ENCODE results near the gene OR5H1. TPM values are rescaled to one million over a fixed set of nuclear protein-coding genes. Genes with fewer than 3 reads are reported as not detected.

Gene OR5H1
- total and polyA plus RNA-seq, 2 experiments from 2014 or later, result not detected

DNA sequence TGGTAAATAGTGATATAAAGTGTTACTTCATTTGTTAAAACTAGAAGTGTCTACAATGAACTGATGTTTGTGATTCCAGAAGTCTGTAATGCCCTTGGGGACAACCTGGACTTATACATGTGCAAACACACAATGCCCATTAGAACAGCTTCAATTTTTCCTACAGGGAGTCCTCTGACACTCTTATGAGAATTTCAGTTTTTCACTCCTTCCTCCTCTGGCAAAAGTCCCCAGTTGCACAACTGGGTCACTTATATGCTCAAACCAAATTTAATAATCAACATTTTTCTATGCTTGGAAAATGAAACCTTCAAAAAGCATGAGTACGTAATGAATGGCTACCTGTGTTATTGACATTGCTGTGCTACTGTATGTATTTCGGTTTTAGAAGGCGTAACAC is 35.9 kb downstream of the OR5H1 start, which contains the start of gene OR5H15:
TSS of gene OR5H15 (plus strand) at position 301 of the 400 bp plus-strand sequence. CDS start 2,004 bp downstream, outside the sequence.
- H3K9me3 ChIP-seq (ENCODE audit: low read depth), result no peaks in the 10 kb centered on the region
- no peak within 1 kb of the TSS for H3K4me2 ChIP-seq (ENCODE audit: unreplicated experiment)
- H3K9ac ChIP-seq, result no peak within 1 kb of the TSS
- H3K36me3 ChIP-seq (ENCODE audit: low read depth), result no peaks in the 10 kb centered on the region
- TF ChIP-seq EZH2 (IDR thresholded peaks at IDR 0.05; ENCODE audit: insufficient read depth, poor library complexity, severe bottlenecking) (no peak), EZH2phosphoT487 (IDR thresholded peaks at IDR 0.05; ENCODE audit: insufficient read depth, low read depth) (no peak)
- H3F3A ChIP-seq (ENCODE audit: insufficient read depth), result no peaks in the 10 kb centered on the region
- no peaks in the 10 kb centered on the region for H3K79me2 ChIP-seq (ENCODE audit: insufficient read depth)
- H3K27me3 ChIP-seq (replicated peaks; ENCODE audit: insufficient read depth), result no peaks in the 10 kb centered on the region
- H2AFZ ChIP-seq, result no peak within 1 kb of the TSS
- H3K4me3 ChIP-seq, result no peak within 1 kb of the TSS
- 28 to 33% methylated on average over 3 of the region's 3 CpGs for WGBS, 2 experiments (ENCODE audit: low coverage in 1 of 2, low lambda C conversion rate in 2 of 2, missing lambda C conversion rate in 2 of 2)
- no peak for DNase-seq
- in situ Hi-C loops (cut with MboI), result no loop called here
- no peaks in the 10 kb centered on the region for H4K20me1 ChIP-seq (ENCODE audit: insufficient read depth)
- no peaks in the 10 kb centered on the region for H3K4me1 ChIP-seq (ENCODE audit: insufficient read depth)
- no peak within 1 kb of the TSS for H3K27ac ChIP-seq
- no peaks in the 10 kb centered on the region for H3K9me2 ChIP-seq (ENCODE audit: insufficient read depth)

GRCh38 chr3:98171071-98171470 is 40.5 kb downstream of the OR5H1 start:
- no peak for DNase-seq
- TF ChIP-seq EZH2 (IDR thresholded peaks at IDR 0.05; ENCODE audit: insufficient read depth, poor library complexity, severe bottlenecking) (no peak), EZH2phosphoT487 (IDR thresholded peaks at IDR 0.05; ENCODE audit: insufficient read depth, low read depth) (no peak)
- no peaks in the 10 kb centered on the region for H3F3A ChIP-seq (ENCODE audit: insufficient read depth)
- no peaks in the 10 kb centered on the region for H3K79me2 ChIP-seq (ENCODE audit: insufficient read depth)
- H3K4me1 ChIP-seq (ENCODE audit: insufficient read depth), result no peaks in the 10 kb centered on the region
- in situ Hi-C loops (cut with MboI), result no loop called here
- WGBS, 2 experiments (ENCODE audit: low coverage in 1 of 2, low lambda C conversion rate in 2 of 2, missing lambda C conversion rate in 2 of 2), result 0 to 4% methylated on average over 1 of the region's 1 CpG
- no peak overlapping the region for H3K4me3 ChIP-seq
- no peaks in the 10 kb centered on the region for H3K27me3 ChIP-seq (replicated peaks; ENCODE audit: insufficient read depth)
- no peak overlapping the region for H3K4me2 ChIP-seq (ENCODE audit: unreplicated experiment)
- H3K36me3 ChIP-seq (ENCODE audit: low read depth), result no peaks in the 10 kb centered on the region
- no peak overlapping the region for H3K27ac ChIP-seq
- H4K20me1 ChIP-seq (ENCODE audit: insufficient read depth), result no peaks in the 10 kb centered on the region
- no peak overlapping the region for H3K9ac ChIP-seq
- H3K9me2 ChIP-seq (ENCODE audit: insufficient read depth), result no peaks in the 10 kb centered on the region
- H3K9me3 ChIP-seq (ENCODE audit: low read depth), result no peaks in the 10 kb centered on the region
- H2AFZ ChIP-seq, result no peak overlapping the region

DNA sequence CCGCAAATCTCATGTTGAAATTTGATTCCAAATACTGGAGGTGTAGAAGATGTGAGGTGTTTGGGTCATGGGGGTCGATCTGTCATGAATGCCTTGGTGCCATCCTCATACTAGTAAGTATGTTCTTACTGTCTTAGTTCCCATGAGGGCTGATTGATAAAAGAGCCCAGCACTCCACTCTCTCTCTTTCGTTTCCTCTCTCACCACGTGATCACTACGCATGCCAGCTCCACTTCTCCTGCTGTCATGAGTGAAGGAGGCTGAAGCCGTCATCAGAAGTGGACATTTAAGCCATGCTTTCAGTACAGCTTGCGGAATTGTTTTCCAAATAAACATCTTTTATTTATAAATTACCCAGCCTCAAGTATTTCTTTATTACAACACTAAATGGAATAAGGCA is 42.1 kb downstream of the OR5H1 start:
- Histone ChIP-seq H4K20me1 (ENCODE audit: insufficient read depth) (no peaks in the 10 kb centered on the region), H3K79me2 (ENCODE audit: insufficient read depth) (no peaks in the 10 kb centered on the region), H3K9me2 (ENCODE audit: insufficient read depth) (no peaks in the 10 kb centered on the region), H3K4me1 (ENCODE audit: insufficient read depth) (no peaks in the 10 kb centered on the region), H3K9ac (no peak overlapping the region), H3K27ac (no peak overlapping the region), H3F3A (ENCODE audit: insufficient read depth) (no peaks in the 10 kb centered on the region), H3K9me3 (ENCODE audit: low read depth) (no peaks in the 10 kb centered on the region), H3K4me3 (no peak overlapping the region), H3K27me3 (replicated peaks; ENCODE audit: insufficient read depth) (no peaks in the 10 kb centered on the region), H2AFZ (no peak overlapping the region), H3K36me3 (ENCODE audit: low read depth) (no peaks in the 10 kb centered on the region), H3K4me2 (ENCODE audit: unreplicated experiment) (no peak overlapping the region)
- WGBS, 2 experiments (ENCODE audit: low coverage in 1 of 2, low lambda C conversion rate in 2 of 2, missing lambda C conversion rate in 2 of 2), result 12 to 20% methylated on average over 7 of the region's 7 CpGs
- DNase-seq, result no peak
- TF ChIP-seq EZH2phosphoT487 (IDR thresholded peaks at IDR 0.05; ENCODE audit: insufficient read depth, low read depth), result no peak
- no peak for TF ChIP-seq EZH2 (IDR thresholded peaks at IDR 0.05; ENCODE audit: insufficient read depth, poor library complexity, severe bottlenecking)
- in situ Hi-C loops (cut with MboI), result no loop called here

DNA sequence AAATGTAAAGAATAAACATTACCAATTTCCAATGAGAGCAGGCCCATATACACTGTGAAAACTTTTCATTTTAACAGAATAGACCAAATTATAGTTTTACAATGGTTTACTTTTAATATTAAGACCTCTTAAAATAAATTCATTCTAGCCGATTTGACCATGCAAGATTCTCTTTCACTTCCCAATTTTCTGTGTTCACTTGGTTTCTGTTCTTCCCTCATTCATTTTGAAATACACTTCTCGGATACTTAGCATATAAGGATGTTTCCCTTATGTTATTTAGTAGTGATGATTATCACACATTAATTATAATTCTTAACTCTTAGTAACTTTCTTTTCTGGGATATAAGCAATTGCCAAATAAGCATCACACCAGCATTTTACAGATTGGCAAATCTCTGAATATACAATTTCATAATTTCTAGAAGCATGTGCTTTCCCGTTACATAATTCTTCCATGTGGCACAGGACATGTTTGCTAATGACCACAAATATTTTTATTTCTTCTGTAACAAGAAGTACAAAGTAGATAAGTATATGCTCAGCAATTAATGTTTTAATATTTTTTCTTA is 49.9 kb downstream of the OR5H1 start:
- Histone ChIP-seq H3K36me3 (ENCODE audit: low read depth) (no peaks in the 10 kb centered on the region), H3K27ac (no peak overlapping the region), H3K9me3 (ENCODE audit: low read depth) (no peaks in the 10 kb centered on the region), H4K20me1 (ENCODE audit: insufficient read depth) (no peaks in the 10 kb centered on the region), H3K79me2 (ENCODE audit: insufficient read depth) (no peaks in the 10 kb centered on the region), H3K4me1 (ENCODE audit: insufficient read depth) (no peaks in the 10 kb centered on the region), H3K4me3 (no peak overlapping the region), H3K27me3 (replicated peaks; ENCODE audit: insufficient read depth) (no peaks in the 10 kb centered on the region), H3K9ac (no peak overlapping the region), H3K9me2 (ENCODE audit: insufficient read depth) (no peaks in the 10 kb centered on the region), H2AFZ (no peak overlapping the region), H3F3A (ENCODE audit: insufficient read depth) (no peaks in the 10 kb centered on the region), H3K4me2 (ENCODE audit: unreplicated experiment) (no peak overlapping the region)
- DNase-seq, result no peak
- in situ Hi-C loops (cut with MboI), result no loop called here
- WGBS, 2 experiments (ENCODE audit: low coverage in 1 of 2, low lambda C conversion rate in 2 of 2, missing lambda C conversion rate in 2 of 2), result 19 to 26% methylated on average over 3 of the region's 3 CpGs
- TF ChIP-seq EZH2 (IDR thresholded peaks at IDR 0.05; ENCODE audit: insufficient read depth, poor library complexity, severe bottlenecking) (no peak), EZH2phosphoT487 (IDR thresholded peaks at IDR 0.05; ENCODE audit: insufficient read depth, low read depth) (no peak)

DNA sequence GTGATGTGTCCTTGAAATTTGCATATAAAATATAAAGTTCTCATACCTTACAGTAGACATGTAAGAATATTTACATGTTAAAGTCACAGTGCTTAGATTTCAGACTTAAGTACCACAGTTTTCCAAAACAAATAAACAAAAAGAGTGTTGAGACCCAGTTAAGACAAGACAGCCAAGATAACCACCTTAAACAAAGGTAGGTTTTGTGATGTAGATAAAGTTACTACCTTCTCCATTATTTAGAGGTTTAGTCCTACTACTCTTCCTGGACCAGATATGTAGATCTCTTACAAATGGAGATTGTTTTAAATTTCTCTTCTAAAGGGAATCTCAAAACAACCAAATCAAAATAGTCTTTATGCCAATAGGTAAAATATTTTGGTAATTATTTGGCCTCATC is 51.7 kb downstream of the OR5H1 start:
- Histone ChIP-seq H4K20me1 (ENCODE audit: insufficient read depth) (no peaks in the 10 kb centered on the region), H3K36me3 (ENCODE audit: low read depth) (no peaks in the 10 kb centered on the region), H3F3A (ENCODE audit: insufficient read depth) (no peaks in the 10 kb centered on the region), H3K9me3 (ENCODE audit: low read depth) (no peaks in the 10 kb centered on the region), H3K79me2 (ENCODE audit: insufficient read depth) (no peaks in the 10 kb centered on the region), H3K9me2 (ENCODE audit: insufficient read depth) (no peaks in the 10 kb centered on the region), H2AFZ (no peak overlapping the region), H3K27me3 (replicated peaks; ENCODE audit: insufficient read depth) (no peaks in the 10 kb centered on the region), H3K4me2 (ENCODE audit: unreplicated experiment) (no peak overlapping the region), H3K4me1 (ENCODE audit: insufficient read depth) (no peaks in the 10 kb centered on the region), H3K9ac (no peak overlapping the region), H3K4me3 (no peak overlapping the region), H3K27ac (no peak overlapping the region)
- DNase-seq, result no peak
- TF ChIP-seq EZH2 (IDR thresholded peaks at IDR 0.05; ENCODE audit: insufficient read depth, poor library complexity, severe bottlenecking) (no peak), EZH2phosphoT487 (IDR thresholded peaks at IDR 0.05; ENCODE audit: insufficient read depth, low read depth) (no peak)
- in situ Hi-C loops (cut with MboI), result no loop called here

All from GM23248 (cell line).